ENCODE measurements around the gene GTF3C5. TPM values are rescaled to one million over a fixed set of nuclear protein-coding genes. Genes with fewer than 3 reads are reported as not detected.

GTF3C5 gene
- total RNA-seq, 4 donors from 2014 or later: 43.5 to 51.5 (median 48.9) TPM

DNA sequence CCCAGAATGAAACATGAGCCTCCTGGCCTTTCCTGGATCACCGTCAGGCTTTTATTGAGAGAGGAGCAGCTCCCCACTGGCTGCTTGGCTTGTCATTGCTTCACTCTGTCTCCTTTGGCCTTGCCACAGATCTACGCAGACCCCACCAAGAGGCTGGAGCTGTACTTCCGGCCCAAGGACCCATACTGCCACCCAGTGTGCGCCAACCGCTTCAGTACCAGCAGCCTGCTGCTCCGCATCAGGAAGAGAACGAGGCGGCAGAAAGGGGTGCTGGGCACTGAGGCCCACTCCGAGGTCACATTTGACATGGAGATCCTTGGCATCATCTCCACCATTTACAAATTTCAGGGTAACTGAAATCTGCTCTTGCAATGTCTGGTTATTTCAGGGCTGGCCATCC is 11.2 kb downstream of the GTF3C5 start:
- peaks cover 0 to 68% of the 10 kb centered on the region in 2 donors for H3K36me3 ChIP-seq
- no peaks in the 10 kb centered on the region for H3K9me3 ChIP-seq
- 69% methylated on average over 2 of the region's 9 CpGs; no CpG with 5 or more reads in 1 of the 2 donors for WGBS, 2 donors (ENCODE audit: low coverage in 1 of 2)
- TF ChIP-seq, protein P1, sequence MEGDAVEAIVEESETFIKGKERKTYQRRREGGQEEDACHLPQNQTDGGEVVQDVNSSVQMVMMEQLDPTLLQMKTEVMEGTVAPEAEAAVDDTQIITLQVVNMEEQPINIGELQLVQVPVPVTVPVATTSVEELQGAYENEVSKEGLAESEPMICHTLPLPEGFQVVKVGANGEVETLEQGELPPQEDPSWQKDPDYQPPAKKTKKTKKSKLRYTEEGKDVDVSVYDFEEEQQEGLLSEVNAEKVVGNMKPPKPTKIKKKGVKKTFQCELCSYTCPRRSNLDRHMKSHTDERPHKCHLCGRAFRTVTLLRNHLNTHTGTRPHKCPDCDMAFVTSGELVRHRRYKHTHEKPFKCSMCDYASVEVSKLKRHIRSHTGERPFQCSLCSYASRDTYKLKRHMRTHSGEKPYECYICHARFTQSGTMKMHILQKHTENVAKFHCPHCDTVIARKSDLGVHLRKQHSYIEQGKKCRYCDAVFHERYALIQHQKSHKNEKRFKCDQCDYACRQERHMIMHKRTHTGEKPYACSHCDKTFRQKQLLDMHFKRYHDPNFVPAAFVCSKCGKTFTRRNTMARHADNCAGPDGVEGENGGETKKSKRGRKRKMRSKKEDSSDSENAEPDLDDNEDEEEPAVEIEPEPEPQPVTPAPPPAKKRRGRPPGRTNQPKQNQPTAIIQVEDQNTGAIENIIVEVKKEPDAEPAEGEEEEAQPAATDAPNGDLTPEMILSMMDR (IDR thresholded peaks at IDR 0.05): no peak
- TF ChIP-seq POLR2A (IDR thresholded peaks at IDR 0.05): no peak
- no peak for TF ChIP-seq POLR2AphosphoS5 (IDR thresholded peaks at IDR 0.05)
- TF ChIP-seq EP300 (IDR thresholded peaks at IDR 0.05): no peak
- H3K4me3 ChIP-seq: no peak overlapping the region
- no peaks in the 10 kb centered on the region for H3K4me1 ChIP-seq
- no peak overlapping the region for H3K27ac ChIP-seq
- no peak for ATAC-seq
- no peaks in the 10 kb centered on the region for H3K27me3 ChIP-seq

DNA sequence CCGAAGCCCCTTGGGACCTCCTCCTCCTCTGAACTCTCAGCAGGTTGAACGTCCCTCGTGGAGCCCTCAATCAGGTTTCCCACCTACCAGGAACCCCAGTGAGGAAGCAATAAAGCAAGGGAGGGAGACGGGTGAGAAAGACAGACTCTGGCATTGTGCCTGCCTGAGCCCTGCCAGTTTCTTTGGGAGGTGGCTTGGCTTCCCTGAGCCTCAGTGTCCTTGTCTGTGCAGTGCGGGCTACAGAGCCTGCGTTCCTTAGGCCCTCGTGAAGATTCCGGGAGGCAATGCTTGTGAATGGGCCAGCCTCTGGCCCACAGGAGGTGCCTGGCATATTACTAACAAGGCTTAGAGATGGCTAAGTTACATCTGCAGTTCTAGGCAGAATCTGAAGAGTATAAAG is 11.9 kb downstream of the GTF3C5 start:
- no peaks in the 10 kb centered on the region for H3K27me3 ChIP-seq
- H3K27ac ChIP-seq: no peak overlapping the region
- WGBS, 2 donors (ENCODE audit: low coverage in 1 of 2): no CpG with 5 or more reads among the region's 8 CpGs
- TF ChIP-seq POLR2AphosphoS5 (IDR thresholded peaks at IDR 0.05): no peak
- TF ChIP-seq, protein P1 (IDR thresholded peaks at IDR 0.05): no peak
- TF ChIP-seq POLR2A (IDR thresholded peaks at IDR 0.05): no peak
- H3K4me1 ChIP-seq: no peaks in the 10 kb centered on the region
- no peak overlapping the region for H3K4me3 ChIP-seq
- H3K36me3 ChIP-seq: peaks cover 0 to 69% of the 10 kb centered on the region in 2 donors
- H3K9me3 ChIP-seq: no peaks in the 10 kb centered on the region
- ATAC-seq: no peak

DNA sequence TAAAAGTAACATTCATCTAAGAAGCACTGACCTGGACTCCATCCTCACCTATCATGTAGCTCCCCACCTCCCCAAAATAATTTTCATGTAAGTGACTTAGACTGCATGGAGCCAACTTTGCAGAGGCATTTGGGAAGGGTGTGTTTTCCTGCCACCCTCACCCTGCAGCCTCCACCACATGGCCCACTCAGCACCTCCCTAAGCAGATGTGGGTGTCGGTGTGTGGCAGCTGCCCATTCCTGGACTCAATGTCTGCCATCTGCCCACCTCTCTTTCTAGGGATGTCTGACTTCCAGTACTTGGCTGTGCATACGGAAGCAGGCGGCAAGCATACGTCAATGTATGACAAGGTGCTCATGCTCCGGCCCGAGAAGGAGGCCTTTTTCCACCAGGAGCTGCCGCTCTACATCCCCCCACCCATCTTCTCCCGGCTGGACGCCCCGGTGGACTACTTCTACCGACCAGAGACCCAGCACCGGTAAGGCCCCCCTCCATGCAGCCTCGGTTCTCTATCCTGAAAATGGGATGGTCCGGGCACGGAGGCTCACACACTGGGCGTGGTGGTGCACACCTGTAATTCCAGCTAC is 12.7 kb downstream of the GTF3C5 start:
- no peaks in the 10 kb centered on the region for H3K27me3 ChIP-seq
- no peak overlapping the region for H3K27ac ChIP-seq
- peaks cover 0 to 77% of the 10 kb centered on the region in 2 donors for H3K36me3 ChIP-seq
- H3K9me3 ChIP-seq: no peaks in the 10 kb centered on the region
- H3K4me1 ChIP-seq: no peaks in the 10 kb centered on the region
- ATAC-seq: no peak
- no peak overlapping the region for H3K4me3 ChIP-seq
- TF ChIP-seq POLR2A (IDR thresholded peaks at IDR 0.05): no peak
- TF ChIP-seq EP300 (IDR thresholded peaks at IDR 0.05): no peak
- no peak for TF ChIP-seq POLR2AphosphoS5 (IDR thresholded peaks at IDR 0.05)
- TF ChIP-seq, protein P1 (IDR thresholded peaks at IDR 0.05): no peak
- 94% methylated on average over 9 of the region's 16 CpGs; no CpG with 5 or more reads in 1 of the 2 donors for WGBS, 2 donors (ENCODE audit: low coverage in 1 of 2)

DNA sequence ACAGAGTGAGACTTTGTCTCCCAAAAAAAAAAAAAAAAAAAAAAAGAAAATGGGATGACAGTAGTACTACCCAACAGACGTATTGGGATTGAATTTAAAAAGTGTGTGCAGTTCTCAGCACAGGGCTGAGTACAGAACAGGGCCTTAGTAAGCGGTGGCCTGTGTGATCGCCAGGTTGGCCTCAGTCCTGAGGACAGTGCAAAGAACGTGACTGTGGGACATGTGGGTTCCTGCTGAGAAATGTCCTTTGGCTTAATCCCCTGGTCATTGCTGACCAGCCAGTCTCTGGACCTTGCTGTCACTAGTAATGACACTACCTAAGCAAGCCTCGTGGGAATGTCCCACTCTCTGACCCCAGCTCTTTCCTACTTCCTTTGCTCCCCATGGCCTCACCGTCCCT is 13.3 kb downstream of the GTF3C5 start:
- no peak overlapping the region for H3K27ac ChIP-seq
- no peaks in the 10 kb centered on the region for H3K4me1 ChIP-seq
- peaks cover 0 to 83% of the 10 kb centered on the region in 2 donors for H3K36me3 ChIP-seq
- 83 to 96% methylated on average over 5 to 6 of the region's 6 CpGs for WGBS, 2 donors (ENCODE audit: low coverage in 1 of 2)
- TF ChIP-seq, protein P1 (IDR thresholded peaks at IDR 0.05): no peak
- TF ChIP-seq POLR2AphosphoS5 (IDR thresholded peaks at IDR 0.05) (no peak), POLR2A (IDR thresholded peaks at IDR 0.05) (no peak), EP300 (IDR thresholded peaks at IDR 0.05) (no peak)
- no peaks in the 10 kb centered on the region for H3K9me3 ChIP-seq
- no peak overlapping the region for H3K4me3 ChIP-seq
- no peak for ATAC-seq
- no peaks in the 10 kb centered on the region for H3K27me3 ChIP-seq

DNA sequence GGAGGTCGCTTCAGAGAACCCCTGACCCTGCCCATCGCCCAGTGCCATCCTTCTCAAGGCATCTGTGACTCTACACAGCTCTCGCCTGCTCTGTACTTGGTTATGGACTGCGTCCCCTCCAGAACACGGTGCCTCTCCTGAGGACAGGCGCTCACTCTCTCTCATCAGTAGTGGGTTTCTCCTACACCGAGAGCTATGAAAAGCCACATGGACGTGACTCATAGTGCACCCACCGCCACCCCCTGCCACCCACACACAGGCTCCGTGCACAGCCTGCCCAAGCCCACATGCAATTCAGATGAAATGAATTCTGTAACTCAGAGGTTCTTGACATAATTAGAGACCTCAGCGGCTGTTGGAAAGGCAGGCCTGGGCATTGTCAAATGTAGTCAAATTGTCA is 13.9 kb downstream of the GTF3C5 start:
- H3K27me3 ChIP-seq: no peaks in the 10 kb centered on the region
- no peaks in the 10 kb centered on the region for H3K4me1 ChIP-seq
- no peaks in the 10 kb centered on the region for H3K9me3 ChIP-seq
- 78 to 85% methylated on average over 1 to 3 of the region's 11 CpGs for WGBS, 2 donors (ENCODE audit: low coverage in 1 of 2)
- no peak for TF ChIP-seq POLR2AphosphoS5 (IDR thresholded peaks at IDR 0.05)
- TF ChIP-seq, protein P1 (IDR thresholded peaks at IDR 0.05): no peak
- TF ChIP-seq EP300 (IDR thresholded peaks at IDR 0.05): no peak
- TF ChIP-seq POLR2A (IDR thresholded peaks at IDR 0.05): no peak
- no peak overlapping the region for H3K27ac ChIP-seq
- H3K36me3 ChIP-seq: peaks cover 0 to 88% of the 10 kb centered on the region in 2 donors
- H3K4me3 ChIP-seq: no peak overlapping the region
- no peak for ATAC-seq
